ENCODE measurements around the gene CYP4F8.
A peak's percentile ranks its signal among the peaks of the same experiment; 100 is the strongest.

The CYP4F8 gene

GRCh38 chr19:15614507-15615379 is at the start of gene CYP4F8:
Gene CYP4F8, plus strand, starts transcription at chr19:15615218. Its CDS starts 399 bp downstream, at chr19:15615617.
- Histone ChIP-seq H3K36me3 (ENCODE audit: control insufficient read depth, insufficient read depth, low read length) (no peaks in the 10 kb centered on the region), H3K4me3 (ENCODE audit: low read length) (no peak within 1 kb of the TSS), H3K27ac (ENCODE audit: low read depth, low read length) (no peak within 1 kb of the TSS), H3K27me3 (ENCODE audit: control insufficient read depth, insufficient read depth, low read length) (no peaks in the 10 kb centered on the region), H3K4me1 (ENCODE audit: control insufficient read depth, insufficient read depth, low read length) (no peaks in the 10 kb centered on the region), H3K9ac (ENCODE audit: low read length) (no peak within 1 kb of the TSS)

- H3K9ac ChIP-seq (ENCODE audit: low read length) = no peak overlapping the region
- H3K36me3 ChIP-seq (ENCODE audit: control insufficient read depth, insufficient read depth, low read length) = no peaks in the 10 kb centered on the region
- H3K27me3 ChIP-seq (ENCODE audit: control insufficient read depth, insufficient read depth, low read length) = no peaks in the 10 kb centered on the region
- H3K4me3 ChIP-seq (ENCODE audit: low read length) = no peak overlapping the region
- H3K4me1 ChIP-seq (ENCODE audit: control insufficient read depth, insufficient read depth, low read length) = no peaks in the 10 kb centered on the region
- H3K27ac ChIP-seq (ENCODE audit: low read depth, low read length) = no peak overlapping the region
Measured at GRCh38 chr19:15570420-15570819, 44.6 kb upstream of the CYP4F8 start.

GRCh38 chr19:15575406-15575805 is 39.6 kb upstream of the CYP4F8 start:
- Histone ChIP-seq H3K9ac (ENCODE audit: low read length) (no peak overlapping the region), H3K4me3 (ENCODE audit: low read length) (no peak overlapping the region), H3K27ac (ENCODE audit: low read depth, low read length) (no peak overlapping the region), H3K27me3 (ENCODE audit: control insufficient read depth, insufficient read depth, low read length) (no peaks in the 10 kb centered on the region), H3K4me1 (ENCODE audit: control insufficient read depth, insufficient read depth, low read length) (no peaks in the 10 kb centered on the region), H3K36me3 (ENCODE audit: control insufficient read depth, insufficient read depth, low read length) (no peaks in the 10 kb centered on the region)

GRCh38 chr19:15576526-15577156 is 38.4 kb upstream of the CYP4F8 start:
- Histone ChIP-seq H3K9ac (ENCODE audit: low read length) (no peak overlapping the region), H3K4me3 (ENCODE audit: low read length) (no peak overlapping the region), H3K27me3 (ENCODE audit: control insufficient read depth, insufficient read depth, low read length) (no peaks in the 10 kb centered on the region), H3K27ac (ENCODE audit: low read depth, low read length) (no peak overlapping the region), H3K36me3 (ENCODE audit: control insufficient read depth, insufficient read depth, low read length) (no peaks in the 10 kb centered on the region), H3K4me1 (ENCODE audit: control insufficient read depth, insufficient read depth, low read length) (no peaks in the 10 kb centered on the region)

- H3K9ac ChIP-seq (ENCODE audit: low read length) = no peak overlapping the region
- no peak overlapping the region for H3K27ac ChIP-seq (ENCODE audit: low read depth, low read length)
- no peaks in the 10 kb centered on the region for H3K27me3 ChIP-seq (ENCODE audit: control insufficient read depth, insufficient read depth, low read length)
- no peak overlapping the region for H3K4me3 ChIP-seq (ENCODE audit: low read length)
- H3K36me3 ChIP-seq (ENCODE audit: control insufficient read depth, insufficient read depth, low read length) = no peaks in the 10 kb centered on the region
- no peaks in the 10 kb centered on the region for H3K4me1 ChIP-seq (ENCODE audit: control insufficient read depth, insufficient read depth, low read length)
Measured at GRCh38 chr19:15577184-15577771, 37.7 kb upstream of the CYP4F8 start.

- no peak overlapping the region for H3K9ac ChIP-seq (ENCODE audit: low read length)
- no peak overlapping the region for H3K4me3 ChIP-seq (ENCODE audit: low read length)
- no peaks in the 10 kb centered on the region for H3K4me1 ChIP-seq (ENCODE audit: control insufficient read depth, insufficient read depth, low read length)
- no peak overlapping the region for H3K27ac ChIP-seq (ENCODE audit: low read depth, low read length)
- H3K36me3 ChIP-seq (ENCODE audit: control insufficient read depth, insufficient read depth, low read length) = no peaks in the 10 kb centered on the region
- H3K27me3 ChIP-seq (ENCODE audit: control insufficient read depth, insufficient read depth, low read length) = no peaks in the 10 kb centered on the region
Measured at GRCh38 chr19:15583346-15583745, 31.7 kb upstream of the CYP4F8 start.

- Histone ChIP-seq H3K36me3 (ENCODE audit: control insufficient read depth, insufficient read depth, low read length) (no peaks in the 10 kb centered on the region), H3K27me3 (ENCODE audit: control insufficient read depth, insufficient read depth, low read length) (no peaks in the 10 kb centered on the region), H3K27ac (ENCODE audit: low read depth, low read length) (no peak overlapping the region), H3K4me3 (ENCODE audit: low read length) (no peak overlapping the region), H3K9ac (ENCODE audit: low read length) (no peak overlapping the region), H3K4me1 (ENCODE audit: control insufficient read depth, insufficient read depth, low read length) (no peaks in the 10 kb centered on the region)
Measured at GRCh38 chr19:15584095-15584494, 30.9 kb upstream of the CYP4F8 start.

- no peak overlapping the region for H3K27ac ChIP-seq (ENCODE audit: low read depth, low read length)
- no peak overlapping the region for H3K9ac ChIP-seq (ENCODE audit: low read length)
- no peaks in the 10 kb centered on the region for H3K27me3 ChIP-seq (ENCODE audit: control insufficient read depth, insufficient read depth, low read length)
- peak overlapping the region; percentile 34 for H3K4me3 ChIP-seq (ENCODE audit: low read length)
- no peaks in the 10 kb centered on the region for H3K36me3 ChIP-seq (ENCODE audit: control insufficient read depth, insufficient read depth, low read length)
- H3K4me1 ChIP-seq (ENCODE audit: control insufficient read depth, insufficient read depth, low read length) = no peaks in the 10 kb centered on the region
Measured at GRCh38 chr19:15584541-15585115, 30.4 kb upstream of the CYP4F8 start.

GRCh38 chr19:15587663-15588062 is 27.4 kb upstream of the CYP4F8 start:
- H3K27ac ChIP-seq (ENCODE audit: low read depth, low read length) = no peak overlapping the region
- no peaks in the 10 kb centered on the region for H3K4me1 ChIP-seq (ENCODE audit: control insufficient read depth, insufficient read depth, low read length)
- H3K27me3 ChIP-seq (ENCODE audit: control insufficient read depth, insufficient read depth, low read length) = no peaks in the 10 kb centered on the region
- H3K36me3 ChIP-seq (ENCODE audit: control insufficient read depth, insufficient read depth, low read length) = no peaks in the 10 kb centered on the region
- H3K4me3 ChIP-seq (ENCODE audit: low read length) = no peak overlapping the region
- no peak overlapping the region for H3K9ac ChIP-seq (ENCODE audit: low read length)

GRCh38 chr19:15588265-15588664 is 26.8 kb upstream of the CYP4F8 start:
- Histone ChIP-seq H3K27me3 (ENCODE audit: control insufficient read depth, insufficient read depth, low read length) (no peaks in the 10 kb centered on the region), H3K27ac (ENCODE audit: low read depth, low read length) (no peak overlapping the region)

GRCh38 chr19:15589760-15590451 is 25.1 kb upstream of the CYP4F8 start:
- Histone ChIP-seq H3K27ac (ENCODE audit: low read depth, low read length) (no peak overlapping the region), H3K9ac (ENCODE audit: low read length) (no peak overlapping the region), H3K4me1 (ENCODE audit: control insufficient read depth, insufficient read depth, low read length) (no peaks in the 10 kb centered on the region), H3K27me3 (ENCODE audit: control insufficient read depth, insufficient read depth, low read length) (no peaks in the 10 kb centered on the region), H3K36me3 (ENCODE audit: control insufficient read depth, insufficient read depth, low read length) (no peaks in the 10 kb centered on the region), H3K4me3 (ENCODE audit: low read length) (no peak overlapping the region)

More at GRCh38 chr19:15588265-15588664, 26.8 kb upstream of the CYP4F8 start:
- no peaks in the 10 kb centered on the region for H3K4me1 ChIP-seq (ENCODE audit: control insufficient read depth, insufficient read depth, low read length)
- H3K9ac ChIP-seq (ENCODE audit: low read length) = no peak overlapping the region
- H3K36me3 ChIP-seq (ENCODE audit: control insufficient read depth, insufficient read depth, low read length) = no peaks in the 10 kb centered on the region
- no peak overlapping the region for H3K4me3 ChIP-seq (ENCODE audit: low read length)

GRCh38 chr19:15591796-15592195 is 23.2 kb upstream of the CYP4F8 start:
- Histone ChIP-seq H3K9ac (ENCODE audit: low read length) (no peak overlapping the region), H3K27ac (ENCODE audit: low read depth, low read length) (no peak overlapping the region), H3K36me3 (ENCODE audit: control insufficient read depth, insufficient read depth, low read length) (no peaks in the 10 kb centered on the region), H3K4me1 (ENCODE audit: control insufficient read depth, insufficient read depth, low read length) (no peaks in the 10 kb centered on the region), H3K27me3 (ENCODE audit: control insufficient read depth, insufficient read depth, low read length) (no peaks in the 10 kb centered on the region), H3K4me3 (ENCODE audit: low read length) (no peak overlapping the region)

All from rectal smooth muscle tissue (tissue), 1 donor.